AG09309 (cell line): ENCODE data around the gene RASSF4.

Source experiments
- DNase-seq: peaks from one replicate; pipeline ENCODE4 v3.0.0-alpha.2; 2010; ENCODE audit warnings: low read depth
- H3K4me3 ChIP-seq: 2 replicates; pipeline ENCODE4 v1.5.1; 2011; ENCODE audit warnings: mild to moderate bottlenecking, low read depth, low read length, moderate library complexity; ENCODE audit not compliant: control insufficient read depth
- TF ChIP-seq, protein P1 (sequence below): IDR thresholded peaks from 2 replicates; pipeline ENCODE4 v1.5.1; 2011; ENCODE audit warnings: mild to moderate bottlenecking, low read depth, low read length, inconsistent platforms; ENCODE audit not compliant: insufficient read depth, control insufficient read depth; ENCODE audit errors: missing control alignments

The RASSF4 gene

DNA sequence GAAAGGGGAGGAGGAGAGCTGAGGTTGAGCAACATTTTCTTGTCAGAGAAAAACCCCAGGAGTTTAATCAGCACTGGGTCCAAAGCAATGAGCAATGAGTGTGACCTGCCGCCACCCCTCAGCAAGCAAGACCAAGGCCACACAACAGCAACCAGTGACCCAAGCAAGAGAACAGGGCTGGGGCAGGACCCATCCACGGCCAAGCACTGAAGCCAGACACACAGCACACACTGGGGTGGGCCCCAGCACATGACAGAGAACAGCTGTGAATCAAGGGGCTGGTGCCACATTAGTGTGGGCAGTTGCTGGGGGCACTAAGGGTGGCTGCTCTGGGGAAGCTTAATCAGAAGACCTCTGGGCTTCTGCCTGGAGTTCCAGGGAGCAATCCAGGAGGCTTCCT is 32.2 kb upstream of the RASSF4 start:
- no peak for DNase-seq
- TF ChIP-seq, protein P1, sequence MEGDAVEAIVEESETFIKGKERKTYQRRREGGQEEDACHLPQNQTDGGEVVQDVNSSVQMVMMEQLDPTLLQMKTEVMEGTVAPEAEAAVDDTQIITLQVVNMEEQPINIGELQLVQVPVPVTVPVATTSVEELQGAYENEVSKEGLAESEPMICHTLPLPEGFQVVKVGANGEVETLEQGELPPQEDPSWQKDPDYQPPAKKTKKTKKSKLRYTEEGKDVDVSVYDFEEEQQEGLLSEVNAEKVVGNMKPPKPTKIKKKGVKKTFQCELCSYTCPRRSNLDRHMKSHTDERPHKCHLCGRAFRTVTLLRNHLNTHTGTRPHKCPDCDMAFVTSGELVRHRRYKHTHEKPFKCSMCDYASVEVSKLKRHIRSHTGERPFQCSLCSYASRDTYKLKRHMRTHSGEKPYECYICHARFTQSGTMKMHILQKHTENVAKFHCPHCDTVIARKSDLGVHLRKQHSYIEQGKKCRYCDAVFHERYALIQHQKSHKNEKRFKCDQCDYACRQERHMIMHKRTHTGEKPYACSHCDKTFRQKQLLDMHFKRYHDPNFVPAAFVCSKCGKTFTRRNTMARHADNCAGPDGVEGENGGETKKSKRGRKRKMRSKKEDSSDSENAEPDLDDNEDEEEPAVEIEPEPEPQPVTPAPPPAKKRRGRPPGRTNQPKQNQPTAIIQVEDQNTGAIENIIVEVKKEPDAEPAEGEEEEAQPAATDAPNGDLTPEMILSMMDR = no peak
- H3K4me3 ChIP-seq = no peak overlapping the region

DNA sequence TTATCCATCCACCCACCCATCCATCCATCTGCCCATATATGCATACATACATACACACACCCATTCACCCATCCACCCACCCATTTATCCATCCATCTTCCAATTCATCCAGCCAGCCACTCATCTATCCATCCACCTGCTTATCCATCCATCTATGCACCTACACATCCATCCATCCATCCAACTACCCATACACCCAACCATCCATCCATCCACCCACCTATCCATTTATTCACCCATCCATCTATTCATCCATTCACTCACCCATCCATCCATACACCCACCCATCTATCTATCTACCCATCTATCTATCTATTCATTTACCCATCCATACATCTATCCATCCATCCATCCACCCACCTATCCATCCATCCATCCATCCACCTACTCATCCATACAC is 31.1 kb upstream of the RASSF4 start:
- H3K4me3 ChIP-seq = no peak overlapping the region
- TF ChIP-seq, protein P1 = no peak
- no peak for DNase-seq

DNA sequence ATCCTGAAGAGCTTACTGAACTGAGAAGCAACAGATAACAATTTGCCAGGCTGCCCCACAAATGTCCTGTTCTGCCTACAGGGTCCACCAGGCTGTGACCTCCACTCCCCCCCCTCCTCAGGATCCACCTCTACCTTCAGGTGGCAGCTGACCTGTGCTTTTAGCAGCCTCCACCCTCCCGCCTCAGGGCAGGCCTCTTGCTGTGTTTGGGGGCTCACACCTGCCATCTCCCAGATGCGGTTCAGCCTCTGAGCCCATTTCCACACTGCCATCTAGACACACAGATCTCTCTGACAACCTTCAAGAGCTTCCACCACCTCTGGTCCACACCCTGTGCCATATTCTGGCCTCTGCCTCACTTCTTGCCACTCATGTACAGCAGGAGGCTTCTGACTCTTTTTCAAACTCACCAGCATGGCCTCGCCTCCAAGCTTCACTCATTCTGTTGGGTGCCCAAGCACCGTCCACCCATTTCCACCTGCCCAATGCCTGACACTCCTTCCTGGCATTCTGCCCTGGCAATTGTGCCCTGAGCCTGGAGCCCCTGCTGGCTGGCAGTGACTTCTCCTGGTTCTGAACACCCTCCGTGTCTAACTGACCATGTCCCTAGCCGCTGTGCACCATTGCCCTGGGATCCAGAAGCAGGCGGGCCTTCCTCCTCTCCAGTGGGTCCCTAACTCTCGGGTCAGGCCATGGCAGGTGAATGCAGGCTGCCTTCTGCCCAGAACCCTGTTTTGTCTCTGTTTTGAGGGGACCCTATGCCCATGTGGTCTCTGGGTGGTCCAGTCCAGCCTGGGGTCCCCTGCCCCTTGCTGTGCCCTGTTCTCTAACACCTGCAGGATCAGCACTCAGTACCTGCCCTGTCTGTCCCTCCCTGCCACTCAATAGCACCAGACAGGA is 30.0 kb upstream of the RASSF4 start:
- H3K4me3 ChIP-seq = no peak overlapping the region
- no peak for DNase-seq
- TF ChIP-seq, protein P1 = no peak

DNA sequence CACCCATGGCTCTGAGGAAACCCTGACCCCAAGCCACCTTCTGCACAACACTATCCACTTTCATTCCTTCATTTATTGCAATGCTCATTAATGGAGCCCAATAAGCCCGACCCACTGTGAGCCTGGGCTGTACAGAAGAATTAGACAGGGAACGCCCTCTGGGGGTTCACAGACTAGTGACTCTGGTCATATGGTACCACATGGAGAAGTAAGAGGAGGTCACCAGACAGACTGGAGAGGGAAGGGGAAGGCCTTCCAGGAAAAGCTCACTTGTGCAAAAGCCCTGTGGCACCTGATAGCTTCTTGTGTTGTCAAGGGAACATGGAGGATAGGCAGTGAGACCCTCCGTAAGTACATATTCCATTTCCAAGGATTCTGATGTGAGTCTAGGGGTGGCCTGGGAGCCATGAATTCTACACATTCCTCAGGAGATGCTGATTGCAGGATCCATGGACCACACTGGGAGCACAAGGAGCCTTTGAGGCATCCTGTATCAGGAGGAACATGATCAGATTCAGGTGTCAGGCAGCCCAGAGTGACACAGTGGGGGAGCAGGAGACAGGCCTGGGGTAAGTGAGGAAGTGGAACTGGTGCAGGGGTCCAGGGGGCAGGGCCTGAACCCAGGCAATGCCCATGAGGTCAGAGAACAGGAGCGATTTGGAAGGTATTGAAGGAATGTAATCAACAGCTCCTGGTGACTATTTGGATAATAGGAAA is 28.5 kb upstream of the RASSF4 start:
- DNase-seq = no peak
- no peak overlapping the region for H3K4me3 ChIP-seq
- TF ChIP-seq, protein P1 = no peak

DNA sequence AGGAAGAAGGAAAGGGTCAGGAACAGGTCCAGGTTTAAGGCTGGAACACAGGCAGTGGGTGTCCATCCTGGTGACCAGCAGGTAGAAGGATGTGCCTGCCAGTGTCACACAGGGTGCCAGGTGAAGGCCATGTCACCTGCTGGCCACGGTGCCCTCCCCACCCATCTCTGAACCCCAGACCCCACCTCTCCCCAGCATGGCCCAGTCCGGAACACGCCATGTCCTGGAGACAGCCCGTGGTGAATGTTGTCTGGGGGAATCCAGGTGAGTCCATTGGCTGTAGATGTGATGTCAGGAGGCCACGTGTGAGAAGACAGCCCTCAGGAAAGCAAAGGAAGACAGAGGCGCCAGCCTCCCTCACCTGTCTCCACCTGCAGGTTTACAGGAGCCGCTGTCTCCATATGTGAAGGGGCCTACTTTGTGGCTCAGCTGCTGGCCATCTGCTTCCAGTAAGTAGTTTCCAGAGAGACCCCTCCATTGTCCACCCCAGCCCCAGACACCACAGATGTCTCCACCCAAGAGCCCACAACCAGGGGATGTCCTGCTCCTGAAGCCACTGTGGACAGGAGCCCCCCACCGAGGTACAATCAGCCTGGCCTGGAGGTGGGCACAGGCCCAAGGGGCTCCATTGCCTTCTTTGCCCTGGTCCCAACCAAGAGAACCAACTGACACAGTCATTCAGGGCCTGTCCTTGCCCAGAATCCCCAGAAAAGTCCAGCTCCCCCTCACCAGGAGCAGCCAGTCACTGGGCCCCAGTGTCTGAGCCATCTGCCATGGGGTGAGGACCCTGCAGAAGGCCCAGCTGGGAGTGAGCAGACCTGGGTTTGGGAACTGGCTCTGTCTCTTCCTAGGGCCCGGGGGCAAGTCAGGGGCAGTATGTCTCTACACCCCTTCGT is 27.7 kb upstream of the RASSF4 start:
- DNase-seq = no peak
- TF ChIP-seq, protein P1 = no peak
- H3K4me3 ChIP-seq = no peak overlapping the region
